ENCODE data around the gene DHFR2.

DNA sequence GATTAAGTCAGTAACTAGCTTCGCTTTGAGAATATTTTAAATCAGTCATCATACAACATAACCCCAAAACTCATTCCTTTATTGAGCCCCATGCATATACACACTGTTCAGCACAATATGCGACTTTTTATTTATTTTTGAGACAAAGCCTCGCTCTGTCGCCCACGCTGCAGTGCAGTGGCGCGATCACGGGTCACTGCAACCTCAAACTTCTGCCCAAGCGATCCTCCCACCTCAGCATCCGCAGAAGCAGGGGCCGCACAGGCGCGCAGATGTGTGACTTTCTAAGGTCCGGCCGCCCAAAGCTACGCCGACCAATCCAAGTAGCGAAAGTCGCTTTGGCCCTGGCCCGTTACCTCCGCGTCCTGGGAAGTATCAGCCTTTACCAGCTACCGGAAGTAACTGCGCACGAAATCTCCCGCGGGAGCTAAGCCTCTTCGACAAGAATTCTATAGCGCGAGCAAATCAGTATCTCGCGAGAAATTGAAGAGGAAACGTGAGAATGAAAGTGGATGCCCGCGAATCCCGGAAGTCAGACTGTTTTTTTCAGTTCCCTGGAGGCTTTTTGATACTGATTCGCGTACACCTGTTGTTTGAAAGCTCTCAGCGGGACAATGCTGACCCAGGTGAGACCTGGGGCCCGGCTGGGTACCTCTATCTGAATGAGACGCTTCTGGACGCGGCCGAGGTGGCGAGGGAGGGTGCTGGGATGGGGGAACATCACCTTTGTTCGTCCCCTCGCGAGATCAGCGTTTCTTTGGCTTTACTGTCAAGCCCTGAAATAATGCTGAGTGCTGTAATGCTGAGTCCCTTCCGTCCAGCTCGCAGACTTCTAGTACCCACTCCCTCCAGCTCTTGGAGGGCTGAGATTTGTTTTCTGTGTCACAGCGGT, at the start of gene DHFR2, which contains the start of gene NSUN3:
- TF ChIP-seq RELA (IDR thresholded peaks at IDR 0.05; ENCODE audit: borderline replicate concordance, partially characterized antibody), result peak; percentile 61
- no peak for TF ChIP-seq FOXK2 (IDR thresholded peaks at IDR 0.05)
- TF ChIP-seq HDAC2 (IDR thresholded peaks at IDR 0.05), result no peak
